ENCODE data around the gene FOXK1.
"Not testable (repeated sequence)": the region's sequence is repeated elsewhere in the genome, so short reads cannot be mapped to it uniquely, and the experiment has no call there.

FOXK1 gene

DNA sequence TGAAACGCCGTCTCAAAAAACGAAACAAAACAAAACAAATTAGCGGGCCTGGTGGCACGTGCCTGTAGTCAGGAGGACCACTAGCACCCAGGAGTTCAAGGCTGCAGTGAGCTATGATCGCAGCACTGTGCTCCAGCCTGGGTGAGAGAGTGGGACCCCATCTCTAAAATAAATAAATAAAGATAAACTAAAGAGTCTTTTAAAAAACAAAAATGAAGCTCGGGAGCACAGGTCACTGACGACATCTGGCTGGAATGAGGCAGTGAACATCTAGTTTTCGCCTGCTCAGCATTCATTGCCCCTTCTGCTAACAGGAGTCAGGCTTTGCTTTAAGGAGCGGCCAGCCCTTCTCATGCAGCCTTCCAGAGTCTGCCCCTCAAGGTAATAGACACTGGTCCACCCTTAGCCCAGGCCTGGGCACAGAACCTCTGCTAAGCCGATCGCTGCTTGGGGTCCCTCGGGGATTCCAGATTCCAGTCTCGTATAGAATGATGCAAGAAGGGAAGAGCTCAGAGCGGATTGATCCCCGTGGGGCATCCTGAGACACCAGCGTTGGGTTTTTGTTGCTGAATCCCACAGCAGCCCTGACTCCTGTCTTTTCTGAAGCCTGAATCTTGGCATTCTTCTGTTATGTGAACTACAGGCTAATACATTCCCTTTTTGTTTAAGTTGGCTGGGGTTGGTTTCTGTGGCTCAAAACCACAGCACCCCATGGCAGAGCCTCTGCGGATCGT is 14.2 kb upstream of the FOXK1 start:
- DNase-seq (ENCODE audit: low spot score): no peak

DNA sequence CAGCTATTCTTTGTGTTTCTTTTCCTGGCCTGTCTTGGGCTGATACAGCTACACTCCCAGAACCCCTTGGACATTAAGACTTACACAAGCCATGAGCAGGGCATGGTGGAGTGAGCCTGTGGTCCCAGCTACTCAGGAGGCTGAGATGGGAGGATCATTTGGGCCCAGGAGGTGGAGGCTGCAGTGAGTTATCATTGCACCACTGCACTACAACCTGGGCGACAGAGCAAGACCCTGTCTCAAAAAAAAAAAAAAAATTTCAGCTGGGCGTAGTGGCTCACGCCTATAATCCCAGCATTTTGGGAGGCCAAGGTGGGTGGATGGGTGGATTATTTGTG is 13.6 kb upstream of the FOXK1 start:
- DNase-seq (ENCODE audit: low spot score): no peak

DNA sequence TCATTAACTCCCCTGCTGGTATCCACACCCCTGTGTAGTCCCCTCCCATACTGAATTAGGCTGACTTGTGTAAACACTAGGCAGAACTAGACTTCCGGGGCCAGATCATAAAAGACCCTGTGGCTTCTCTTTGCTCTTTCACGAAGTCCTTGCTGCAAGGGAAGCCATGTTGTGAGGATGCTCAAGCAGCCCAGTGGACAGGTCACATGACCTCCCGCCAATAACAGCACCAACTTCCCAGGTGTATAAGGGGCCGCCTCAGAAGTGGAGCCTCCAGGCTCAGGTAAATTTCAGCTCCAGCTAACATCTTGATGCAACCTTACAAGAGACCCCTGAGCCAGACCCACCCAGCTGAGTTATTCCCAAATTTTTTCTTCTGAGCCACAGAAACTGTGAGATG is 11.3 kb upstream of the FOXK1 start:
- no peak for DNase-seq (ENCODE audit: low spot score)

GRCh38 chr7:4675771-4676367 is 6.2 kb upstream of the FOXK1 start:
- no peak for DNase-seq (ENCODE audit: low spot score)

DNA sequence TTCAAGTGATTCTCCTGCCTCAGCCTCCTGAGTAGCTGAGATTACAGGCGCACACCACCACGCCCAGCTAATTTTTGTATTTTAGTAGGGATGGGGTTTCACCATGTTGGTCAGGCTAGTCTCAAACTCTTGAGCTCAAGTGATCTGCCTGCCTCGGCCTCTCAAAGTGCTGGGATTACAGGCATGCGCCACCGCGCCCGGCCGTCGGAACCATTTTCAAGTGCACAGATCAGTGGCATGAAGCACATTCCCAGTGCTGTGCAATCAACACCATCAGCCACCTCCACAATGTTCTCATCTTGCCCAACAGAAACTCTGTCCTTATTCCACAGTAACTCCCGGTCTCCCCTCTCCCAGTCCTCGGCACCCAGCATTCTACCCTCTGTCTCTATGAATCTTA is 4.6 kb upstream of the FOXK1 start:
- DNase-seq (ENCODE audit: low spot score): not testable (repeated sequence)

- no peak for DNase-seq (ENCODE audit: low spot score)
These were observed 760 bp upstream of the FOXK1 start for GRCh38 chr7:4681218-4681851.

GRCh38 chr7:4682621-4683042 is 537 bp downstream of the FOXK1 start:
- DNase-seq (ENCODE audit: low spot score): peak; percentile 53

DNA sequence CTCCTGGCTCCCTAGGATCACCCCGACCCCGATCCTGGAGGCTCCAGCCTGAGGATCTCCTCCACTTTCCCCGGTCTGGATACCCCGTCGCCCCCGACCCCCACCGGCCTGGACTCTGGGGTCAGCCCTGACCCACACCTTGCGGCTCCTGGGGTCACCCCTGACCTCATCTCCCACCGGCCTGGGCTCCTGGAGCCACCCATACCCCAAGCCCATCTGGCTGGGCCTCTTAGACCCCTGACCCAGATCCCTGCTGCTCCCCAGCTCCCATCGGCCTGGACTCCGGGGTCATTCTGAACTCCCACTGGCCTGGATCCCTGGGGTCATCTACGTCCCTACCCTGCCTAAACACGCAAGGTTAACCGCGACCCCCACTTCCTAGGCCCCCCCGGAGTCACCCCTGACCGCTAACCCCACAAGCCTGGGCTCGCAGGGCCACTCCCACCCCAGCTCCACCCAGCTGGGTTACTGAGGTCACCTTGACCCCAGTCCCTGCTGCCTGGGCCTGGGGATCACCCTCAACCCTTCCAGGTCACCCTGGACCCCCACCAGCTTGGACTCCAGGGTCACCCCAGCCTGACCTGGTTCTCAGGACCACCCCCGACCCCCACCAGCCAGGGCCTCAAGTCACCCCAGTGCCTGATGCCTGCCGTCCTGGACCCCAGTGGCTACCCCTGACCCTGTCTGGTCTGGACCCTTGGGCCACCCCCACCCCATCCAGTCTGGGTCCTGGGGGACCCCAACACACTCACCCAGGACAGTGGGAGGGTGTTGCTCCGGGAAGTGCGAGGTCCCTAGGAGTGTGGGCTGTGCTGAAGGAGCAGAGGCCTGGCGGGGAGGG is 1.2 kb downstream of the FOXK1 start:
- no peak for DNase-seq (ENCODE audit: low spot score)

DNA sequence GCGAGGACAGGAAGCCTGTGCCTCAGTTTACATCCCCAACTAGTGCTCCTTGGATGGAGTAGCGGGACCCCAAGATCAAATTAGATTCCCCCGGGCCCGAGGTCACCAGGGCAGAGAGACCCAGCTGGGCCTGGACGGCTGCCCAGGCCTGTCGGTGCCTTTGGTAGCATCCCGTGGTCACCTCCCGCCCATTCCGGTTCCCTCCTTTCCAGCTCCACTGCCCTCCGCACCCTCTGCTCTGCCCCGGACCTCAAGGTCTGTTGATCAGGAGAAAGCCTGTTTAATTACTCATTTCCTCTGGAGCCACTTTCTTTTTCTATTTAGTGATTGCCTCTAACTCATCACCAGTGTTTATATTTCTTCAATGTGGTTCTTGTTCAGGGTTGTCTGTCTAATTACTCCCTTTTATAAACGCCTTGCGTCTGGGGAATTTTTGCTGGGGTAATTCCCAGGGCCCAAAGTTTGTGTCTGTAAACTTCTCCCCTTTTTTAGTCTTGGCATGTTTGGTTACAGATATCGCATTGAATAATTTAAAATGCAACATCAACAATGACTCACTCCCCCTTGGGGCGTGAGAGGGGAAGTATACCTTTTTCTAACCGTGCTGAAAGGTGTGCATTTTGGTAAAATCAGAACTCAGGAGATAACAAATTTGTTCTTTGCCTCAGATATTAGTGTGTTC is 1.9 kb downstream of the FOXK1 start:
- no peak for DNase-seq (ENCODE audit: low spot score)

DNA sequence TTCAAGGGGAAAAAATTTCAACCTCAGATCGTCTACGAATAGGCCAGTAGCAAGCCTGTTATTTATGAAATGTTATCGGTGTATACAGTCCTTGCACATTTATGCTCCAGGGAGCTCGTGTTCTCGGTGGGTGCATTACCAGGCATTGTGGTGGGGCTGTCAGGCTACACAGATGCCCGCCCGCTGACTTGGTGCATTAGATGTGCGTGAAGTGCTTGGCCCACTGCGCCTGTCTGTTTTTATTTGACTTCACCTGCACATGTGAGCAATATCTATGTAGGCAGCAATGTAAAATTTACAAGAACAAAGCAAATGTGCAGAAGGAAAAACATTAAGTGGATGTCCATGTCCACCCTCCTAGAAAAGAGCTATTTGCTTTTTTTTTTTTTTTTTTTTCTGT is 2.8 kb downstream of the FOXK1 start:
- DNase-seq (ENCODE audit: low spot score): no peak

DNA sequence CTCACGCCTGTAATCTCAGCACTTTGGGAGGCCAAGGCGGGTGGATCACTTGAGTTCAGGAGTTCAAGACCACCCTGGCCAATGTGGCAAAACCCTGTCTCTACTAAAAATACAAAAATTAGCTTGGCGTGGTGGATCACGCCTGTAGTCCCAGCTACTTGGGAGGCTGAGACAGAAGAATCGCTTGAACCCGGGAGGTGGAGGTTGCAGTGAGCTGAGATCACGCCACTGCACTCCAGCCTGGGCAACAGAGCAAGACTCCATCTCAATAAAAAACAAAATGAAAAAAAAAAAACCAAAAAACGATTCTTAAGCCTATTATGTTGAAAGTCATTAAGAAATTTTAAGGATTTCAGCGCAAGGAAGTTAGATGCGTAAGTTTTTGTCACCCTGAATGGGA is 3.6 kb downstream of the FOXK1 start:
- not testable (repeated sequence) for DNase-seq (ENCODE audit: low spot score)

DNA sequence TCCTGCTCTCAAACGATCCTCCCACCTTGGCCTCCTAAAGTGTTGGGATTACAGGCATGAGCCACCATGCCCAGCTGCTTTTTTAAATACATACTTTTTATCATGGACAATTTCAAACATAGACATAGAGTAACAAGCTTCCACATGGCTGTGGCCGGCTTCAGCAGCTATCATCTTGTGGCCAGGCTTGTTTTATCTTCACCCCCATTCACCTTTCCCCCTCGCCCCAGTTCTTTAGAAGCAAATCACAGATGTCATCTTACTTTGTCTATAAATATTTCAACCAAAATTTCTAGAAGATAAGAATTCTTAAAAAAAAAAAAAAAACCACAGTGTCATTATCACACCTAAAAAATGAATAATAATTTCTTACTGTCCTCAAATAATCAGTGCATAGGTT is 5.9 kb downstream of the FOXK1 start:
- DNase-seq (ENCODE audit: low spot score): no peak

DNA sequence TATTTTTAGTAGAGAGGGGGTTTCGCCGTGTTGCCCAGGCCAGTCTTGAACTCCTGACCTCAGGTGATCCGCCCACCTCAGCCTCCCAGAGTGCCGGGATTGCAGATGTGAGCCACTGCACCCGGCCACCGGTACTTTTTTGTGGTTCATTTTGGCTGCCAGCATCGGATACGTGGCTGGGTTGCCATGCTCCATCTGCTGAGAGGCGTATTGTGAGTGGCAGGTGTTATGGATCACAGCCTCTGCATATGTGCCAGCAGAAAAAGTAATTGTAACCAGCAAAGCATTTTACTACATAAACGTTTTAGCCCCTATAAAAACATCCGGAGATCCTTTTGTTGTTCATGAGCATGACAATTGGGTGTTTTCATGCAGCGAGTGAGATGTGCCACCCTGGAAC is 7.1 kb downstream of the FOXK1 start:
- no peak for DNase-seq (ENCODE audit: low spot score)

DNA sequence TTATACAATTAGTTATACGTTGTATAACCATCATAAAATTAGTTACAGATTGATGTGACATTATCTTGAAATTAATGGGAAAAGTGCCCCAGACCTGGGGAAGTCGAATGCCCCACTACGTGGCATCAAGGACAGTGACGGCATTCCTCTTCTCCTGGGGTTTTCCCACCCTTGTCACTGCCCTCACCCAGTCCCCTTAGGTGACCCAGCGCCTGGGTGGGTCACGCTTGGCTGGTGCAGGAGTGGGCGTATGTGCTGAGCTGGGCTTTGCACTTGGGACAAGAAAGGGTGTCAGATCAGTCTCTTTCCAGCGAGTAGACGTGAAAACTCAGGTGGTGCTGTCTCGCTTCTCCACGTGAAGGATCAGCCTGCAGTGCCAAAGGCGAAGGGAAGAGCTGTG is 7.6 kb downstream of the FOXK1 start:
- no peak for DNase-seq (ENCODE audit: low spot score)

- DNase-seq (ENCODE audit: low spot score): no peak
These were observed 9.1 kb downstream of the FOXK1 start for GRCh38 chr7:4690953-4691856.

GRCh38 chr7:4692055-4692454 is 10.0 kb downstream of the FOXK1 start:
- DNase-seq (ENCODE audit: low spot score): no peak

- DNase-seq (ENCODE audit: low spot score): not testable (repeated sequence)
These were observed 10.5 kb downstream of the FOXK1 start for GRCh38 chr7:4692622-4693021.

- no peak for DNase-seq (ENCODE audit: low spot score)
These were observed 11.1 kb downstream of the FOXK1 start for GRCh38 chr7:4693152-4693551.

- no peak for DNase-seq (ENCODE audit: low spot score)
These were observed 11.7 kb downstream of the FOXK1 start for GRCh38 chr7:4693749-4694148.

DNA sequence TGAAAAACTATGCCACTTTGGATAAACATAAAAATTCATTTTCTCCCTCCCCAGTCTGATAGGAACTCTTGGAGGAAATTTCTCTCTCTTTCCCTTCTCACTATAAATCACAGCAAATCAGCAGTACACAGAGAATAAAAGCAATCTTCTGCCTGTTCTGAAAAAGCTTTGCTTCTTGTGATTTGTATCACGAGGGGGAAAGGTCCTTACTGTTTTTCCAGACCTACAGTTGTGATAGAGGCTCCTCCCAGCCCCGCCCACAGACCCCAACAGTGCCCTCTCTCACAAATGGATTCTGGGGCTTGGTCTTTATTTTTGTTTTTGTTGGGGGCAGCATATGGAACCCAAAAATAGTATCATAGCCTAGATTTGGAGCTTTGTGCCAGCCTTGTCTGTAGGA is 12.2 kb downstream of the FOXK1 start:
- no peak for DNase-seq (ENCODE audit: low spot score)

DNA sequence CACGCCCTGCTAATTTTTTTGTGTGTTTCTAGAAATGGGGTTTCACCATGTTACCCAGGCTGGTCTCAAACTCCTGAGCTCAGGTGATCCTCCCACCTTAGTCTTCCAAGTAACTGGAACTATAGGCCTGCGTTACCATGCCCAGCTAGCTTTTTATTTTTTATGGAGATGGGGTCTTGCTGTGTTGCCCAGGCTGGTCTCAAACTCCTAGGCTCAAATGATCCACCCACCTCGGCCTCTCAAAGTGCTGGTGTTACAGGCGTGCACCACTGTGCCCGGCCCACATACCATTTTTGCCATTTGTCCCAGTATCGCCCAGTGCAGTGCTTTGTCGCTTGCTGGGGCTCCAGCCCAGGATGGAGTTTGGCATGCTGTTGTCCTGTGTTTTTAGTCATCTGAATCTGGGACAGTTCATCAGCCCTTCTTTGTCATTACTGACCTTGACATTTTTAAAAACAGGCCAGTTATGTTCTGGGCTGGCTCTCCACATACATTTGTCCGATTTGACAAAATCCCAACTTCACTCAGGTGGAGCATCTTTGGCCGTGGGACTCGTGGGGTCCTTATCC is 16.7 kb downstream of the FOXK1 start:
- DNase-seq (ENCODE audit: low spot score): no peak
